Endothelial cell (in vitro differentiated cells): ENCODE measurements around the gene SIRPD. TPM values are rescaled to one million over a fixed set of nuclear protein-coding genes. Genes with fewer than 3 reads are reported as not detected.
"Not testable (repeated sequence)": the region's sequence is repeated elsewhere in the genome, so short reads cannot be mapped to it uniquely, and the experiment has no call there.

Experiments
- DNase-seq: peaks from one replicate; pipeline ENCODE4 v3.0.0; 2021; ENCODE audit warnings: low spot score
- H3K27ac Mint-ChIP-seq: one replicate; pipeline ENCODE4 v1.8.0; 2021; ENCODE audit warnings: mixed read lengths, inconsistent platforms; ENCODE audit not compliant: unreplicated experiment
- H3K27me3 Mint-ChIP-seq: one replicate; pipeline ENCODE4 v1.8.0; 2021; ENCODE audit warnings: mild to moderate bottlenecking, moderate library complexity, mixed read lengths, inconsistent platforms; ENCODE audit not compliant: unreplicated experiment
- H3K36me3 Mint-ChIP-seq: one replicate; pipeline ENCODE4 v1.8.0; 2021; ENCODE audit warnings: mild to moderate bottlenecking, low read depth, mixed read lengths, inconsistent platforms; ENCODE audit not compliant: unreplicated experiment
- H3K4me1 Mint-ChIP-seq: one replicate; pipeline ENCODE4 v1.8.0; 2021; ENCODE audit warnings: mild to moderate bottlenecking, mixed read lengths, inconsistent platforms; ENCODE audit not compliant: unreplicated experiment
- H3K4me3 Mint-ChIP-seq: one replicate; pipeline ENCODE4 v1.8.0; 2021; ENCODE audit warnings: mild to moderate bottlenecking, mixed read lengths, inconsistent platforms; ENCODE audit not compliant: unreplicated experiment
- H3K9me3 Mint-ChIP-seq: one replicate; pipeline ENCODE4 v1.8.0; 2021; ENCODE audit warnings: mixed read lengths, inconsistent platforms; ENCODE audit not compliant: unreplicated experiment
- CTCF ChIP-seq: fragments of 200-600 bp; sonication (generic); IDR thresholded peaks from one replicate; pipeline ENCODE4 v1.5.0; 2021; ENCODE audit warnings: antibody characterized with exemption; ENCODE audit not compliant: unreplicated experiment
- total RNA-seq: library from RNA; stranded (reverse); fragmentation: NEBNext Ultra II Directional; extraction: Animal tissue kit (Norgen Biotek cat#: 25700); gene quantifications from one replicate; pipeline ENCODE4 v1.2.1, GENCODE V29; 2021; ENCODE audit not compliant: unreplicated experiment

The SIRPD gene
- total RNA-seq, 1 donor from 2014 or later: not detected

GRCh38 chr20:1503564-1504227, 53.8 kb downstream of the SIRPD start:
- peak; percentile 78 for DNase-seq
- Mint-ChIP-seq H3K4me3 (no peak overlapping the region), H3K4me1 (no peaks in the 10 kb centered on the region), H3K36me3 (no peaks in the 10 kb centered on the region), H3K27ac (no peak overlapping the region), H3K27me3 (peaks cover 1% of the 10 kb centered on the region), H3K9me3 (no peaks in the 10 kb centered on the region)
- peak; percentile 89 for TF ChIP-seq CTCF

GRCh38 chr20:1500496-1500895, 57.0 kb downstream of the SIRPD start:
- H3K27ac Mint-ChIP-seq: no peak overlapping the region

GRCh38 chr20:1499528-1500420, 57.7 kb downstream of the SIRPD start:
- Mint-ChIP-seq H3K27ac (no peak overlapping the region), H3K27me3 (peaks cover 1% of the 10 kb centered on the region), H3K9me3 (no peaks in the 10 kb centered on the region), H3K4me3 (no peak overlapping the region), H3K36me3 (no peaks in the 10 kb centered on the region), H3K4me1 (no peaks in the 10 kb centered on the region)
- no peak for TF ChIP-seq CTCF
- DNase-seq: no peak

More at GRCh38 chr20:1500496-1500895, 57.0 kb downstream of the SIRPD start:
- no peak for DNase-seq
- Mint-ChIP-seq H3K4me3 (no peak overlapping the region), H3K4me1 (no peaks in the 10 kb centered on the region), H3K9me3 (no peaks in the 10 kb centered on the region), H3K27me3 (peaks cover 1% of the 10 kb centered on the region), H3K36me3 (no peaks in the 10 kb centered on the region)
- no peak for TF ChIP-seq CTCF

- not testable (repeated sequence) for DNase-seq, H3K27me3 Mint-ChIP-seq, H3K36me3 Mint-ChIP-seq, H3K9me3 Mint-ChIP-seq, H3K4me3 Mint-ChIP-seq, H3K27ac Mint-ChIP-seq
- H3K4me1 Mint-ChIP-seq: peaks cover 15% of the 10 kb centered on the region
Measured at GRCh38 chr20:1497371-1497770, 60.1 kb downstream of the SIRPD start.

GRCh38 chr20:1496930-1497329, 60.6 kb downstream of the SIRPD start:
- H3K4me3 Mint-ChIP-seq: no peak overlapping the region
- H3K4me1 Mint-ChIP-seq: peaks cover 20% of the 10 kb centered on the region
- H3K27me3 Mint-ChIP-seq: no peaks in the 10 kb centered on the region
- TF ChIP-seq CTCF: no peak
- H3K9me3 Mint-ChIP-seq: no peaks in the 10 kb centered on the region
- H3K36me3 Mint-ChIP-seq: no peaks in the 10 kb centered on the region
- no peak overlapping the region for H3K27ac Mint-ChIP-seq
- no peak for DNase-seq
